GM21723 (cell line): Measurements from ENCODE around the gene CCDC73.
"Not testable (repeated sequence)": the region's sequence is repeated elsewhere in the genome, so short reads cannot be mapped to it uniquely, and the experiment has no call there.

Experiments
- ATAC-seq: cut with Tn5 transposase; IDR thresholded peaks from one replicate; pipeline ENCODE4 v1.9.1; 2021; ENCODE audit warnings: mild to moderate bottlenecking, moderate library complexity; ENCODE audit not compliant: unreplicated experiment

The CCDC73 gene

GRCh38 chr11:32809313-32809712, 14.9 kb upstream of the CCDC73 start:
- peak; percentile 97 for ATAC-seq

- ATAC-seq: no peak
Measured at GRCh38 chr11:32796425-32796824, 2.0 kb upstream of the CCDC73 start.

DNA sequence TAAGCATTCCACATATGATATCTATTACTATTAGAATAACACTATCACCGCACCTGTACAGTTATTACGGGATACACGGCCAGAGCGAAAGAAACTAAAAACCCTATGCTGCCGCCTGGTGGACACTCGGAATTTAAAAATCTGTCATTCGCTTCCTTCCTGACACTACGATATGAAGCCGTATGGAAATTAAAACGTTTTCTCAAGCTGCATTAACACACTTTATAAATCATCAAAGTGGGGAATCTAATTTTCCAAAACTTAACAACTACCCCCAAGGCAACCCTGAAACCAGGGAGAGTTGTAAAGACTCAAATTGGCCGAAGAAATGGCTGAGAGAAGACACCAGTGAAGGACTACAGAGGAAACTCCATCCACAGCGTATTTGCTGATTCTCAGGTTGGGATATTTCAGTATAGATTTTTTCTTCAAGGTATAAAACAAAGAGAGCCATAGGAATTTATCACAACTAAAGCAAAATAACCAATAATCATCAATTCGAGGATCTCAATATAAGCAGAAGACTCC, 1.4 kb downstream of the CCDC73 start:
- peak; percentile 90 for ATAC-seq

DNA sequence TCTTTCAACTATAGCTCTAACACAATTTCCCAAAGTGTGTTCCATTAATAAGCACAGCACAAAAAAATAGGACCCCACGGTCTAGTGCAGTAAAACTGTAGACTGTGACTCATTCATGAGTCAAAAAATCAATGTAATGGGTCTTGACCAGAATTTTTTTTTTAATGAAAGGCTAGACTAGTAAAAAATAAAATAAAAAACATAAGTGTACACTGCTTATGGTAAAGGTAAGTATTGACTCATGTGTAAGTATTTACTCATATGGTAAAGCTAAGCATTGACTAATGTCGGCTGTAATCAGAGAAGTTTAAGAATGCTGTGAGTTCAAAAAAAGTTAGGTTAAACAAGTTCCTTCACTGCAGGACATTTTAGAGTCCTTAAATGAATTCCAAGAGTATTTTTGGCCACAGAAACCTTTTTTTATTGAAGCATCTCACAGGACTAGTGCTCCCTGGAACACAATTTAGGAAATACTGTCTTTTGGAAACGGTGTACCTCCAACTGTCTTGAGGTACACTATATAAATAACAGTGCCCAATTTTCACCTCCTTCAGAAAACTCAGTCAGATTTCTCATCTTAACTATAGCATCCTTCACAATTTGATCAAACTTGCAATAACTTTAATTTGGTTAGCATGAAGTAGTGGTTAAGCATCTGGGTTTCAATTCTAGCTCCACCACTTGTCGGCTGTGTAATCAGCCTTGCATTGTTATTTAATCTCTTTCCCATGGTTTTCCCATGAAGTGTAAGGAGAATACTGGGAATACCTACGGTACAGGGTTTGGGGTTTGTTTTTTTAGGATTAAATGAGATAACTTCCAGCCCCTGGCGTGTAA, 2.1 kb downstream of the CCDC73 start:
- no peak for ATAC-seq

DNA sequence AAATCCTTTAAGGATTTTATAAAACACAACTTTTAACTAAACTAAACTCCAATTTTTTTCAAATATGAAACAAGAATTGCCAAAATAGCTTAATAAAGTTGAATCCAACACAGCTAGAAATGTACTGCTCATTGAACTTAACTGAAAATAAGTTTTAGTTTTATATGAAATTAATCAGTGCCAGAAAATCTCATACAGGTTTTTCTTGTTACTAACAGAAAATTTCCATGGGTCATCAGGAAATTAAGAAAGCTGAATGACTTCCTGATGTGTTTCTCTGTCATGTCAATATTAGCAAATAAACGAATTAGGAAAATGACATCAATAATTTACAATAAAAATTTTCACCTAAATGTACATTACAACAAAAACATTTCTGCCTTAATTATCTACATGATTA, 3.5 kb downstream of the CCDC73 start:
- no peak for ATAC-seq

- ATAC-seq: no peak
Measured at GRCh38 chr11:32786811-32787210, 7.7 kb downstream of the CCDC73 start.

- ATAC-seq: no peak
Measured at GRCh38 chr11:32785262-32785661, 9.2 kb downstream of the CCDC73 start.

- no peak for ATAC-seq
Measured at GRCh38 chr11:32781721-32782120, 12.7 kb downstream of the CCDC73 start.

- ATAC-seq: not testable (repeated sequence)
Measured at GRCh38 chr11:32780839-32781238, 13.6 kb downstream of the CCDC73 start.

DNA sequence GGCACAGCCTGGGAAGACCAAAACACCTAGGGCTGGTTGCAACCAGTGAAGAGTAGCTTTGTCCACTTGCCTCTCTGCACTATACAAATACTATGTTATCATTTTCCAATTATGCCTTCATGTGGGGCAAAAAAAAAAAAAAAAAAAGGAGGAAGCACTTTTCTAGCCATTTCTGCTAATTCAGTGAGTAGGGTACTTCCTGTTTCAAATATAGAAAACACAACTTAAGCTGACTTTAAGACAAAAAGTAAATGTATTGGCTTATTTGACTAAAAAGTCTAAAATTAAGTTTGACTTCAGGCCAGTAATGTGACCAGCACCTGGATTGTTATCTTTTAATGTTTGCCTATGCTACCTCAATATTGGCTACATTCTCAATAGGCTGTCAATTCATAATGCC, 15.3 kb downstream of the CCDC73 start:
- no peak for ATAC-seq

- peak; percentile 73 for ATAC-seq
Measured at GRCh38 chr11:32775908-32776307, 18.6 kb downstream of the CCDC73 start.

DNA sequence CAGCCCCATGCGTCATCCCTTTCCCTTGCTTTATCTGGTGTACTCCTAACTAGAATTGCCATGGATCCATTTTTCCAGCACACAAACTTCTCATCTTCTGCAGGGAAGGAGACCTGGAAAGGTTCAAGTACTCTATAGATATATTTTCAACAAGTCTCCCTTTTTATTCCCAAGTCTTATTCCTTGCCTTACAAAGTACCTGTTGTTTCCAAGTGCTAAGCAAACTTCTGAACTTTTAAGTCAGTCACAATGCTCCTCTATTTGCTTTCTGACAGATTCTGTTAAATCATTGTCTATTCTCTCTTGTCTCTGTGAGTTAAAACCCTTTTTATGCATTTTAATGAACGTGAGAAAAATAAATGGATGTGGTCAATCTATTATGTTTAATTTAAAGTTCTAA, 20.4 kb downstream of the CCDC73 start:
- ATAC-seq: no peak

- ATAC-seq: no peak
Measured at GRCh38 chr11:32772731-32773130, 21.7 kb downstream of the CCDC73 start.

DNA sequence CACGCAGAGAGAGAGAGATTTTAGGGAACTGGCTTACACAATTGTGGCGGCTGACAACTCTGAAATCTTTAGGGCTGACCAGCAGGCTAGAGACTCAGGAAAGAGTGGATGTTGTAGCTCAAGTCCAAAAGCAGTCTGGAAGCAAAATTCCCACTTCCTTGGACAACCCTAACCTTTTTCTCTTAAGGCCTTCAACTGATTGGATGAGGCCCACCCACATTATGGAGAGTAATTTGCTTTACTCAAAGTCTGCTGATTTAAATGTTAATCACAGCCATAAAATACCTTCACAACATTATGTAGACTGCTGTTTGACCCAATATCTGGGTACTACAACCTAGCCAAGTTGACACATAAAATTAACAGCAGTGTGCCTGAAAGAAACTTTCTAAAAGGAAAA, 32.7 kb downstream of the CCDC73 start:
- not testable (repeated sequence) for ATAC-seq

- no peak for ATAC-seq
Measured at GRCh38 chr11:32758291-32758690, 36.2 kb downstream of the CCDC73 start.

DNA sequence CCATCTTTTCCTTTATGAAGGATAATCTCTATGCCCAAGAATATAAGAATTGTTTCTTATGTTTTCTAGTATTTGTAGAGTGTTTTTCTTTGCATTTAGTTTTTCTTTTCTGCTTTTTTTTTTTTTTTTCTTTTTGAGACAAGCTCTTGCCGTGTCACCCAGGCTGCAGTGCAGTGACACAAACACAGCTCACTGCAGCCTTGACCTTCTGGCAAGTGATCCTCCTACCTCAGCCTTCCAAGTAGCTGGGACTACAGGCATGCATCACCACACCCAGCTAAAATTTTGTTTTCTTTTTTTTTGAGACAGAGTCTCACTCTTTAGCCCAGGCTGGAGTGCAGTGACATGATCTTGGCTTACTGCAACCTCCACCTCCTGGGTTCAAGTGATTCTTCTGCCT, 41.3 kb downstream of the CCDC73 start:
- ATAC-seq: not testable (repeated sequence)

DNA sequence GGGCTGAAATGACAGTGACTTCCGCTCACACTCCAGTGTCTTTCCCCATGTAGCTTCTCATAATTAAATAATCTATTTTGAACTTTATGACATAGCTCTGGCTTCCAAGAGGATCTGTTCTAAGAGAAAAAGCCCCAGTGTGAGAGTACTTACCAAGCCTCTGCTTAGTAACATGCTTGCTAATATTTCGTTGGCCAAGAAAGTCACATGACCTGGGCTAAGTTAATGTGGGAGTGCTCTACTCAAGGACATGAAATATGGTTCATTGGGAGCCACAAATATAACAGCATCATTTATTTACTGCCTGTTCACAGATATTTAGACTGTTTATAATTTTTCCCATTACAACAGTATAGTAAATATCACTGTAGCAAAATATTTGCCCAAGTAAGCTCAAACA, 42.5 kb downstream of the CCDC73 start:
- no peak for ATAC-seq

GRCh38 chr11:32751381-32751780, 43.1 kb downstream of the CCDC73 start:
- ATAC-seq: no peak

GRCh38 chr11:32729976-32730375, 64.5 kb downstream of the CCDC73 start:
- no peak for ATAC-seq

GRCh38 chr11:32723332-32723731, 71.1 kb downstream of the CCDC73 start:
- no peak for ATAC-seq

DNA sequence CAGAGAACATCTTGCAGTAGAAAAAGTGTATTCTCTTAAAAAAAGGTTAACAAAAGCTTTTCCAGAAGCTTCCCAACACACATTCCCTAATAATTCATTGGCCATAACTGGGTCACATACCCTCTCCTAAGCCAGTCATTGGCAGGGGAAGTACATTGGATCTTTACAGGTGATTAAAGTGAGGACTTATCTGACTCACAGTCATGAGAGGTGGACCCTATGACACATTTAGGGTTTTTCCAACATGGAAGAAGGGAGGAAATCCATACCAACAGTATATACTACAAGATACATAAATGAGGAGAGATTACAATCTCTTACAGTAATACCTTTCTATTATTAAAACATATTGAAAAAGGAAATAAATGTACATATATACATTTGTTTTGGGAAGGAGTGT, 72.2 kb downstream of the CCDC73 start:
- no peak for ATAC-seq

GRCh38 chr11:32713496-32713895, 81.0 kb downstream of the CCDC73 start:
- no peak for ATAC-seq

DNA sequence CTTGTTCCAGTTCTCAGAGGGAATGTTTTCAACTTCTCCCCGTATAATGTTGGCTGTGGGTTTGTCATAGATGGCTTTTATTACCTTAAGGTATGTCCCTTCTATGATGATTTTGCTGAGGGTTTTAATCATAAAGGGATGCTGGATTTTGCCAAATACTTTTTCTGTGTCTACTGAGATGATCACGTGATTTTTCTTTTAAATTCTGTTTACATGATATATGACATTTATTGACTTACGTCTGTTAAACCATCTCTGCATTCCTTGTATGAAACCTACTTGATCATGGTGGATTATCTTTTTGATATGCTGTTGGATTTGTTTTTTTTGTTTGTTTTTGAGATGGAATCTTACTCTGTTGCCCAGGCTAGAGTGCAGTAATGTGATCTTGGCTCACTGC, 85.5 kb downstream of the CCDC73 start:
- ATAC-seq: not testable (repeated sequence)
